Brain pericyte (primary cell): ENCODE data around the gene MAPK9.

Experiments
- DNase-seq: peaks from one replicate; pipeline ENCODE4 v3.0.0-alpha.2; 2012; ENCODE audit warnings: low read depth, low spot score

MAPK9 gene

GRCh38 chr5:180291943-180292831 is at the start of gene MAPK9:
Gene MAPK9, minus strand, starts transcription at chr5:180292083. Its CDS starts 11,522 bp downstream, at chr5:180280561.
- DNase-seq, result no peak

DNA sequence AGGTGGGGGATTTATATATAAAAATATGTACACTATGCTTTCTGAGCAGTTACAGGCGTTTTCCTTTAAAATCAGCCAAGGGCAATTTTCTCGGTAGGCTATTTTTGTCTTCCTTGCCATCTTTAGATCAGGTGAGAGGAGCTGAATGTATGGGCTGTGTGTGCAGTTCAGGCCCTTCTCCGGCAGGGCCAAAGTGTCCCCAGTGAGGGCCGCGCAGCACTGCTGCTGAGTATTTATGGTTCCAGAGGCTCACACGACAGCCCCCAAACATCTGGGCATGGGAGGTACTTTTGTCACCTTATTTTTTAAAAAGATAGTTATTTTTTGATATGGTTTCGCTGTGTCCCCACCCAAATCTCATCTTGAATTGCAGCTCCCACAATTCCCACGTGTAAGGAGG is 49.7 kb upstream of the MAPK9 start:
- no peak for DNase-seq

- DNase-seq, result no peak
These were observed 49.0 kb upstream of the MAPK9 start for GRCh38 chr5:180340856-180341255.

GRCh38 chr5:180339583-180340183 is 47.8 kb upstream of the MAPK9 start:
- no peak for DNase-seq

GRCh38 chr5:180338001-180338707 is 46.3 kb upstream of the MAPK9 start:
- no peak for DNase-seq

GRCh38 chr5:180336234-180337020 is 44.5 kb upstream of the MAPK9 start:
- DNase-seq, result no peak

- no peak for DNase-seq
These were observed 43.8 kb upstream of the MAPK9 start for GRCh38 chr5:180335614-180336233.

DNA sequence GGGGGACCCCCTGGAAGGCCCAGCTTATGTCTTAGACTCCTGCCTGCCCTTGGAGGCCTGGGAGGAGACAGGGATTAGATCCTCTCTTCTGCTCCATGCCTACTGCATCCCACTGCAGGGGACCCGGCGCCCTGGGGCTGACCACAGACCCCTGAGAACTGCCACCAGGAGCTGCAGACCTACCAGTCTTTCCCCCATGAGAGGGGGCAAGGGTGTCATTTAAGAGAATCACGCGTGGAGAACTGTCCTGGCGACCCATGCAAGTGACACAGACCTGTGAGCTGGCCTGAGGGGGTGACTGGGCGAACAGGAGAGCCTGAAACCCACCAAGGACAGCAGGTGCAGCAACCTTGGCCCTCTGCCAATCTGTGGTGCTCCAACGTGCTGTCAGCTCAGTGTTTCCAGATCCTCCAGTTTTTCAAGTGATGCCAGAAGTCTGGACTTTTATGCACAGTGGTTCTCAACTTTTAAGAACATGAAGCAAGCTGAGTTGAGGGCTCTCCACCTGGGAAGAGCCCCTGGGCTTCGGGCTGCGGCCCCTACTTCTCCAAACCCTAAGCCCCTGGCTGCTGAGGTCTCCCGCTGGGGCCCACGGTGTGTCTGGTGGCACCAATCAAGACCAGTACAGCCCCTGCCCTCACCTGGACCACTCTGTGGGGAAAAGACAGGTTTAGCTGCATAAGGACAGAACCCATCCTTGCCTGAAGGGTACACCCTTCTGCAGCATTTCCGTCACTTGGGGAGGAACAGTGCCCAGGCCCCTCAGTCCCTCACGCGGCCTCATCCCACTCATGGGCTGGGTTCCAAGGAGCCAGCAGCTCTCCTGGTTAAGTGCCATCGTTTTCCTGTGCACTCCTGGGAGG is 43.1 kb upstream of the MAPK9 start:
- DNase-seq, result no peak

GRCh38 chr5:180334176-180334575 is 42.3 kb upstream of the MAPK9 start:
- DNase-seq, result no peak

GRCh38 chr5:180333661-180334060 is 41.8 kb upstream of the MAPK9 start:
- DNase-seq, result no peak

DNA sequence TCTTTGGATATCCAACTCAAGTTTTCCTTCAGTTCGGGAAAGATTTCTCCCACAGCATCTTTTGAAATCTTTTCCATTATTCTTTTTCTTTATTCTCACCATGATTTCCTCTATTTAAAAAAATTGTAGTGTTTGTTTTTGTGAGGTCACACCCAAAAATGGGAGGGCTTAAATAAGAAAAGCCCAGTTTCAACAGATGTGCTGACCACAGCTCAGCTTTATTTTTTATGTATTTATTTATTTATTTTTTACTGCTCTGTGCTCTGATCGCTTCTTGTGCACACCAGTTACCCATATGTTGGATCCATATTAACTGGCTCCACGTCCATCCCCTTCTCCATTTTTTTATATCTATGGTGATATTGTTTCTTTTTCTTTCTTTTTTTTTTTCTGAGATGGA is 41.0 kb upstream of the MAPK9 start:
- DNase-seq, result no peak

DNA sequence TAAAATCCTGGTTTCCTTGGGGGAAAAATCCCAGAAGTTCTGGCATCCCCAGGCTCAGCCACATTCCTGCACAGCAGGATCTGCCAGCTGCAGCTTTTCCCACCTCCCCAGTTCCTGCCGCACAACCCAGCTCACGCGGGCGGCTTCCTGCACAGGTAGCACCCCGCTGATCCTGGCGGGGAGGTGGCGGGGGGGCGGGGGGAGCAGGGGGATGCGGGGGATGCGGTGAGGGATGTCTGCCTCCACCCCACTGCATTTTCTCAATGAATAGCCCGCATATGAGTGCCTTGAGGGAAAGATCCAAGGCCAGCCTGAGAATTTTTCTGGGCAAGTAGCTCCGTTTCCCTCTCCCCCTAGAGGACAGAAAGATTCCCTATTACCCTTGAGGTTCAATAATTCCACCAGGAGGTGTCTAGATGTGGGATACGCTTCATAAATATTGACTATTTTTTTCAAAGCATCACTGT is 40.2 kb upstream of the MAPK9 start:
- DNase-seq, result no peak

- DNase-seq, result no peak
These were observed 39.7 kb upstream of the MAPK9 start for GRCh38 chr5:180331647-180331950.

- DNase-seq, result no peak
These were observed 39.1 kb upstream of the MAPK9 start for GRCh38 chr5:180330810-180331646.

GRCh38 chr5:180330270-180330648 is 38.4 kb upstream of the MAPK9 start:
- DNase-seq, result no peak

GRCh38 chr5:180329606-180330269 is 37.9 kb upstream of the MAPK9 start:
- DNase-seq, result no peak

- DNase-seq, result no peak
These were observed 37.2 kb upstream of the MAPK9 start for GRCh38 chr5:180329138-180329435.

DNA sequence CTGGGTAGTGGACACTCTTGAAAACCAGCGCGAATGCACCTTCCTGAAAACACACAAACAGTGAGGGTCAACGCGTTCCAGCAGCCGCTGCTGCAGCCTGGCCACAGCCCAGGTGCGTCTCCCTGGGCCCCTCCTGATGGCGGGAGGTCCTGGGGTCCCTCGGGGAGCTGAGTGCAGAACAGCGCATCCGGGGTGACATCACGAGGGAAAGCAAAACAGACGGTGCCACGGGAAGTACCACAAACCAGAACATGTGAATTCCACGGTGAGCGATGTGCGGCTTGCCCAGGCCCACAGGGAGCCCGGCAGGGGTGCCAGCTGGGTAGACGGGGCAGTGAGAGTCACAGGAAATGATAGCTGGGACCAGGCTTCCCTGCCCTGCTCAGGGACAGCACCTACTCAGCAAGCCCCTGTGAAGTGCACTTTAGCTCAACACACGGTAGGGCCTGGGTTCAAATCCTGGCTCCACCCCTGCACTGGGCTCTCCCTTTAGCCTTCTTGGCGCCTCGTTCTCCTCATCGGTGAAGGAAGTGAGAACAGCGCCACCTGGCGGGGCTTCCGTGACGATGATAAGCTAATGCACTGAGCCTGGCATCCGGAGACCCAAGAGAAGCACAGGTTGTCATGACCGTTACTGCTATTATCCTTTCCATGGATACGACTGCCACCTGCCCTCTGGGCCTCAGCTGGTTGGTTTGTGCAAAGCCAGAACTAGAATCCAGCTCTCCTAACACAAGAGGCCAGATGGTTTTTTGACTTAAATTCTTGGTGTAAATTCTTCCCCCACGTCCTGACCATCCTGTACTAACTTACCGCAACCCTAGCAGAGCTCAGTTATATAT is 36.6 kb upstream of the MAPK9 start:
- DNase-seq, result no peak
